ENCODE data around the gene TMEM183A.

DNA sequence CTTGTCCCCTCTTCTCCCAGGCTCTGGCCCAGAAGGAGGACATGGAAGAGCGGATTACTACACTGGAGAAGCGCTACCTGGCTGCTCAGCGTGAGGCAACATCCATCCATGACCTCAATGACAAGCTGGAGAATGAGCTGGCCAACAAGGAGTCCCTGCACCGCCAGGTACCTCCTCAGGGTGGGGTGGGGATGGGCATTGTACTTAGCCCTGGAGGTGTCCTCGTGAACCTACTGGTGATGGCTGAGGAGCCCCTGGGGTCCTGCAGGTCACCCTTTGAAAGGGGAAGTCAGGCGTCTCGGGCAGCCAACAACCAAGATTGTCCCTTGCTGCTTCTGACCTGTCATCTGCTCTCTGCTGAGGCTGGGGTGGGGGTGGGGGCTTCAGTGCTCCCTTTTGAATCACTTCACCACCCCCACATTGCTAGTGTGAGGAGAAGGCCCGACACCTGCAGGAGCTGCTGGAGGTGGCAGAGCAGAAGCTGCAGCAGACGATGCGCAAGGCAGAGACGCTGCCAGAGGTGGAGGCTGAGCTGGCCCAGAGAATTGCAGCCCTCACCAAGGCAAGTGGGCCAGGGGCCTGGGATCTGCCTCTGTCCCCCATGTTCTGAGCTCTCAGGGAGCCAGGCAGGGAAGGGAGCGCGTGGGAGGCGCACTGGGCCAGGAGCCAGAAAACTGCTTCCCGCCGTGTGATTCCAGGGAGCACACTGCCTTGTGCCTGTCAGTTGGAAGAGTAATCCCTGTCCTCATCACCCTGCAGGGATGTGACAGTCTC, 38.8 kb downstream of the TMEM183A start:
- no peak for TF ChIP-seq CTCF (IDR thresholded peaks at IDR 0.05)
- TF ChIP-seq, protein P1, sequence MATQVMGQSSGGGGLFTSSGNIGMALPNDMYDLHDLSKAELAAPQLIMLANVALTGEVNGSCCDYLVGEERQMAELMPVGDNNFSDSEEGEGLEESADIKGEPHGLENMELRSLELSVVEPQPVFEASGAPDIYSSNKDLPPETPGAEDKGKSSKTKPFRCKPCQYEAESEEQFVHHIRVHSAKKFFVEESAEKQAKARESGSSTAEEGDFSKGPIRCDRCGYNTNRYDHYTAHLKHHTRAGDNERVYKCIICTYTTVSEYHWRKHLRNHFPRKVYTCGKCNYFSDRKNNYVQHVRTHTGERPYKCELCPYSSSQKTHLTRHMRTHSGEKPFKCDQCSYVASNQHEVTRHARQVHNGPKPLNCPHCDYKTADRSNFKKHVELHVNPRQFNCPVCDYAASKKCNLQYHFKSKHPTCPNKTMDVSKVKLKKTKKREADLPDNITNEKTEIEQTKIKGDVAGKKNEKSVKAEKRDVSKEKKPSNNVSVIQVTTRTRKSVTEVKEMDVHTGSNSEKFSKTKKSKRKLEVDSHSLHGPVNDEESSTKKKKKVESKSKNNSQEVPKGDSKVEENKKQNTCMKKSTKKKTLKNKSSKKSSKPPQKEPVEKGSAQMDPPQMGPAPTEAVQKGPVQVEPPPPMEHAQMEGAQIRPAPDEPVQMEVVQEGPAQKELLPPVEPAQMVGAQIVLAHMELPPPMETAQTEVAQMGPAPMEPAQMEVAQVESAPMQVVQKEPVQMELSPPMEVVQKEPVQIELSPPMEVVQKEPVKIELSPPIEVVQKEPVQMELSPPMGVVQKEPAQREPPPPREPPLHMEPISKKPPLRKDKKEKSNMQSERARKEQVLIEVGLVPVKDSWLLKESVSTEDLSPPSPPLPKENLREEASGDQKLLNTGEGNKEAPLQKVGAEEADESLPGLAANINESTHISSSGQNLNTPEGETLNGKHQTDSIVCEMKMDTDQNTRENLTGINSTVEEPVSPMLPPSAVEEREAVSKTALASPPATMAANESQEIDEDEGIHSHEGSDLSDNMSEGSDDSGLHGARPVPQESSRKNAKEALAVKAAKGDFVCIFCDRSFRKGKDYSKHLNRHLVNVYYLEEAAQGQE (IDR thresholded peaks at IDR 0.05; ENCODE audit: insufficient read depth in 1 of 2, low read depth in 2 of 2, low read length in 1 of 2), result no peak
- no peak for TF ChIP-seq SIN3A (IDR thresholded peaks at IDR 0.05; ENCODE audit: borderline replicate concordance, insufficient read depth, low read depth, low read length)
- no peak for TF ChIP-seq POLR2AphosphoS5 (IDR thresholded peaks at IDR 0.05; ENCODE audit: low read depth, low read length)
- no peak for TF ChIP-seq TCF7L2 (IDR thresholded peaks at IDR 0.05; ENCODE audit: low read depth, low read length)

Data from Panc1 (cell line).